ENCODE data around the gene CLK2. TPM values are rescaled to one million over a fixed set of nuclear protein-coding genes. Genes with fewer than 3 reads are reported as not detected.
A peak's percentile ranks its signal among the peaks of the same experiment; 100 is the strongest.

CLK2 gene
- total and polyA plus RNA-seq, 4 donors = 8.3 to 28.2 (median 14.8) TPM

- DNase-seq (ENCODE audit: low spot score) = peak; percentile 93
- Histone ChIP-seq H3K9me3 (ENCODE audit: control insufficient read depth in 4 of 4, low read length in 3 of 4) (no peaks in the 10 kb centered on the region), H3K27ac (ENCODE audit: low read depth in 1 of 2, low read length in 2 of 2) (peak overlapping the region; percentile 89 to 91), H3K27me3 (ENCODE audit: control insufficient read depth in 4 of 4, insufficient read depth in 4 of 4, low read length in 3 of 4) (no peaks in the 10 kb centered on the region), H3K36me3 (ENCODE audit: control insufficient read depth in 4 of 4, insufficient read depth in 3 of 4, low read depth in 1 of 4, low read length in 3 of 4) (peaks cover 0 to 1% (median 0%) of the 10 kb centered on the region in 4 donors), H3K4me1 (ENCODE audit: control insufficient read depth in 4 of 4, insufficient read depth in 4 of 4, low read length in 3 of 4) (peaks cover 1 to 28% (median 21%) of the 10 kb centered on the region in 4 donors), H3K4me3 (ENCODE audit: low read depth in 1 of 3, low read length in 3 of 3) (peak overlapping the region; percentile 70 to 96 (median 82)), H3K9ac (ENCODE audit: low read depth in 1 of 2, low read length in 2 of 2) (peak overlapping the region; percentile 36 to 89)
- peak; percentile 96 for TF ChIP-seq ZBTB33 (IDR thresholded peaks at IDR 0.05)
- peak; percentile 61 for TF ChIP-seq FOXA2 (IDR thresholded peaks at IDR 0.05)
- peak; percentile 74 for TF ChIP-seq ATF3 (IDR thresholded peaks at IDR 0.05)
- peak; percentile 56 to 81 for TF ChIP-seq JUND (IDR thresholded peaks at IDR 0.05)
- peak; percentile 53 to 75 for TF ChIP-seq HNF4A (conservative IDR thresholded peaks at IDR 0.05)
- peak in 1 of 2 donors; percentile 62 for TF ChIP-seq GABPA (IDR thresholded peaks at IDR 0.05 in 1 of 2, conservative IDR thresholded peaks at IDR 0.05 in 1 of 2)
- peak; percentile 73 for TF ChIP-seq FOXA1 (IDR thresholded peaks at IDR 0.05)
- TF ChIP-seq NR2F2 (IDR thresholded peaks at IDR 0.05) = peak; percentile 82
- peak; percentile 45 to 52 for TF ChIP-seq RAD21 (IDR thresholded peaks at IDR 0.05)
- peak; percentile 72 for TF ChIP-seq MAX (IDR thresholded peaks at IDR 0.05)
- TF ChIP-seq YY1 (IDR thresholded peaks at IDR 0.05) = peak; percentile 93
- peak; percentile 91 for TF ChIP-seq REST (IDR thresholded peaks at IDR 0.05)
- TF ChIP-seq TAF1 (conservative IDR thresholded peaks at IDR 0.05) = peak; percentile 82
- peak; percentile 64 for TF ChIP-seq CTCF (IDR thresholded peaks at IDR 0.05; ENCODE audit: low read depth, low read length, missing input control)
- TF ChIP-seq RXRA (IDR thresholded peaks at IDR 0.05) = peak; percentile 72 to 76
- TF ChIP-seq SP1 (IDR thresholded peaks at IDR 0.05) = peak; percentile 92
- TF ChIP-seq HNF4G (IDR thresholded peaks at IDR 0.05) = peak; percentile 48
- peak in 1 of 2 donors; percentile 55 for TF ChIP-seq EGR1 (IDR thresholded peaks at IDR 0.05; ENCODE audit: low read depth in 2 of 2)
- 1% methylated on average over 53 of the region's 53 CpGs for WGBS
These were observed 28.7 kb downstream of the CLK2 start for GRCh38 chr1:155244368-155245162.
